ENCODE measurements around the gene PLPPR2. TPM values are rescaled to one million over a fixed set of nuclear protein-coding genes. Genes with fewer than 3 reads are reported as not detected.
"Not testable (repeated sequence)": the region's sequence is repeated elsewhere in the genome, so short reads cannot be mapped to it uniquely, and the experiment has no call there.

Gene PLPPR2
- total RNA-seq, 2 experiments from 2014 or later, result 2.1 to 2.2 TPM

DNA sequence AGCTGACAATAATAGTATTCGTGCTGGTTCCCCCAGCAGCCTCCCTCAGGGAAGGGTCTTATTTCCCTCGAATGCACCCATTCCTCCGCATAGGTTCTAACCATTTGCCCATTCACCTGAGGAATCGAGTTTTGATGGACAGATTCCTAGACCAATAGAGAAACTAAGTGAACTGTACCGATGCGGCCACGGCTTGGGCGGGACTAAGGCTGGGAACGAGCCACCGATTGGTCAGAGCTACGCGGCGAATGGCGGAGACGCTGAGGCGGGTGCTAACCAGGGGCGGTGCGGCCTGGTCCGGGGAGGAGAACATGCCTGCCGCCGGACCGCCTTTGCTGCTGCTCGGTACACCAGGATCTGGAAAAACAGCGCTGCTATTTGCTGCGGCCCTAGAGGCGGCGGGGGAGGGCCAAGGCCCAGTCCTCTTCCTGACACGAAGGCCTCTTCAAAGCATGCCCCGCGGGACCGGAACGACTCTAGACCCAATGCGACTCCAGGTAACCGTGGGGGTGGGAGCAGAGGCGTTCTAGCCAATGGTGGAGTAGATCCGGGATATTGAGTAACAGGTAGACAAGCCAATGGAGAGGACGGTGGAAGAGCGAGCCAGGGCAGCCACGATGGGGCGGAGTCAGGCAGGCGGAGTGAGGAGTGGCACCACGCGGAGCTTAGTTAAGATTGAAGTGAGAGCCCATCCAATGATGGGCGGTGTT is 19.4 kb downstream of the PLPPR2 start, which contains the start of gene SWSAP1:
TSS of gene SWSAP1 (plus strand) at position 234 of the 710 bp plus-strand sequence. CDS start at position 249, 15 bp downstream.
- Mint-ChIP-seq H3K4me3 (no peak within 1 kb of the TSS), H3K9me3 (ENCODE audit: low read depth) (no peaks in the 10 kb centered on the region), H3K4me1 (peaks cover 28% of the 10 kb centered on the region), H3K27ac (no peak within 1 kb of the TSS), H3K27me3 (no peaks in the 10 kb centered on the region), H3K36me3 (ENCODE audit: low read depth) (peaks cover 20% of the 10 kb centered on the region)
- intact Hi-C loops (cut with DNase I, micrococcal nuclease), result loop anchor here (1.0 to 10.0 kb wide), 15 partner anchors 19 to 1120 kb away; partner anchors contain the start of genes CCDC159 (in 2 of the 2), ODAD3 (in 2 of the 2), PRKCSH (in 2 of the 2) and TMEM205 (in 2 of the 2)
- ChIA-PET POLR2A (interaction anchor here (0.6 to 1.6 kb wide), 12 partner anchors 24 to 1441 kb away, joined by 3 to 7 read pairs (median 4); partner anchors contain the start of genes CCDC159, ECSIT, RAB3D and TMEM205), CTCF (interaction anchor here (0.7 to 2.4 kb wide), 10 partner anchors 9 to 286 kb away, joined by 3 to 16 read pairs (median 4); partner anchors contain the start of genes ODAD3 and PRKCSH)
- DNase-seq (peak; percentile 98), ATAC-seq (peak; percentile 92)

DNA sequence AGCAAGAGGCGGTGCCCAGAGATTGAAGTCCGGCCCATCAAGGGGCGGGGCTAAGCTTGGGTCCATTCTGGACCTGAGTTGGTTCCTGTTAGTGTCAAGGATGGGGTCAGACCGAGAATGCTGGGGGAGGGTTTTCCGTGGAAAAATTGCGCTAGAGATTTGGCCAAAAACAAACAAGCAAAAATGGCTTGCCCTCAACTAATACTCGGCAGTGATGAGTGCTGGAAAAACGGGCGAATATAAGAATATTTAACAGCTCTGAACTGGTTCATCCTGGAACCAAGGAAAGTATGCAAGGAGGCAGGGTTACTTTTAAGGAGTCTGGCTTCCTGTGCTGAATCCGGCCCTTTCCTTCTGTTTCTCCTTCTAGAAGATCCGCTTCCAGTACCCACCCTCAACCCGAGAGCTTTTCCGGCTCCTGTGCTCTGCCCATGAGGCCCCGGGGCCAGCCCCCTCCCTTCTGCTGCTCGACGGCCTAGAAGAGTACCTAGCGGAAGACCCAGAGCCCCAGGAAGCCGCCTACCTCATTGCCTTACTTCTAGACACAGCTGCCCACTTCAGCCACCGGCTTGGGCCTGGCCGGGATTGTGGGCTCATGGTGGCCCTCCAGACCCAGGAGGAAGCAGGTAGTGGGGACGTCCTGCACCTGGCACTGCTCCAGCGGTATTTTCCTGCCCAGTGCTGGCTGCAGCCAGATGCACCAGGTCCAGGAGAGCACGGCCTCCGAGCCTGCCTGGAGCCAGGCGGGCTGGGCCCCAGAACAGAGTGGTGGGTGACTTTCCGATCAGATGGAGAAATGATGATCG is 20.1 kb downstream of the PLPPR2 start:
- H3K4me3 Mint-ChIP-seq, result no peak overlapping the region
- ChIA-PET POLR2A (interaction anchor here (0.6 to 1.6 kb wide), 11 partner anchors 25 to 1442 kb away, joined by 3 to 6 read pairs (median 3); partner anchors contain the start of genes ECSIT and RAB3D), CTCF (interaction anchor here (0.6 to 2.5 kb wide), 11 partner anchors 8 to 521 kb away, joined by 3 to 16 read pairs (median 4); partner anchors contain the start of genes CCDC159, ODAD3, PRKCSH and TMEM205)
- no peaks in the 10 kb centered on the region for H3K27me3 Mint-ChIP-seq
- peak; percentile 47 for ATAC-seq
- H3K36me3 Mint-ChIP-seq (ENCODE audit: low read depth), result peaks cover 22% of the 10 kb centered on the region
- no peak overlapping the region for H3K27ac Mint-ChIP-seq
- intact Hi-C loops (cut with DNase I, micrococcal nuclease), result loop anchor here in 1 of 2 experiments (1.0 to 10.0 kb wide), 9 partner anchors 107 to 1121 kb away; partner anchors contain the start of genes CARM1, ELOF1, MRPL4 and SMARCA4
- DNase-seq, result peak; percentile 89
- H3K9me3 Mint-ChIP-seq (ENCODE audit: low read depth), result no peaks in the 10 kb centered on the region
- H3K4me1 Mint-ChIP-seq, result peaks cover 34% of the 10 kb centered on the region

DNA sequence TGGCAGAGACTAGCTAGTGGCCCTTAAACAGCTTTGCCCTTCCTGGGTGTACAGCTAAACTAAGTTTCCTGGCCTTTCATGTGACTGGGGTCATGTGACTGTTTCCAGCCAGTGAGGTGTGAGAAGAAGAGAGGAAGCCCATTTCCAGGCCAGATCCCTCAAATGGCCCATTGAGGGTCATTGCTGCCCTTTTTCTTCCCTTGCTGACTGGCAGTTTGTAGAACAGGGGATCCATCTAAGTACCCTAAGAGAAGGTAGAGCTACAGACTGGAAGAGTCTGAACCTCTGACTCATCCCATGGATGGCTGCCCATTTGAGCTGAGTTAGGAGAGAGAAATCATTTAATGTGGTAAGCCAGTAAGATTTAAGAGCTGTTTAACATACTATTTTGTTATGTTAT is 22.0 kb downstream of the PLPPR2 start:
- H3K27ac Mint-ChIP-seq, result peak overlapping the region; percentile 89
- peaks cover 42% of the 10 kb centered on the region for H3K4me1 Mint-ChIP-seq
- ATAC-seq (no peak), DNase-seq (peak; percentile 56)
- peak overlapping the region; percentile 15 for H3K4me3 Mint-ChIP-seq
- H3K27me3 Mint-ChIP-seq, result peaks cover 3% of the 10 kb centered on the region
- ChIA-PET CTCF (interaction anchor here (0.5 to 2.5 kb wide), 10 partner anchors 9 to 1104 kb away, joined by 3 to 13 read pairs (median 4); partner anchors contain the start of genes CCDC159, ODAD3, PRKCSH and TMEM205), POLR2A (interaction anchor here (1.2 kb wide), 1 partner anchor 58 kb away, joined by 4 read pairs; the partner anchor contains the start of genes ODAD3 and PRKCSH)
- intact Hi-C loops (cut with DNase I, micrococcal nuclease), result loop anchor here in 1 of 2 experiments (10.0 kb wide), 1 partner anchor 1122 kb away; the partner anchor contains the start of gene MRPL4
- H3K36me3 Mint-ChIP-seq (ENCODE audit: low read depth), result peaks cover 13% of the 10 kb centered on the region
- H3K9me3 Mint-ChIP-seq (ENCODE audit: low read depth), result no peaks in the 10 kb centered on the region

GRCh38 chr19:11377756-11378155 is 22.5 kb downstream of the PLPPR2 start:
- H3K36me3 Mint-ChIP-seq (ENCODE audit: low read depth), result peaks cover 13% of the 10 kb centered on the region
- intact Hi-C loops (cut with DNase I, micrococcal nuclease), result loop anchor here in 1 of 2 experiments (10.0 kb wide), 1 partner anchor 1123 kb away; the partner anchor contains the start of gene MRPL4
- ATAC-seq (no peak), DNase-seq (no peak)
- POLR2A ChIA-PET, result interaction anchor here (1.2 kb wide), 1 partner anchor 57 kb away, joined by 4 read pairs; the partner anchor contains the start of genes ODAD3 and PRKCSH
- peaks cover 47% of the 10 kb centered on the region for H3K4me1 Mint-ChIP-seq
- CTCF ChIA-PET, result interaction anchor here (0.5 to 2.5 kb wide), 10 partner anchors 8 to 1103 kb away, joined by 3 to 13 read pairs (median 3); partner anchors contain the start of genes CCDC159, ODAD3, PRKCSH and TMEM205
- peaks cover 5% of the 10 kb centered on the region for H3K27me3 Mint-ChIP-seq
- H3K27ac Mint-ChIP-seq, result no peak overlapping the region
- H3K4me3 Mint-ChIP-seq, result no peak overlapping the region
- H3K9me3 Mint-ChIP-seq (ENCODE audit: low read depth), result no peaks in the 10 kb centered on the region

DNA sequence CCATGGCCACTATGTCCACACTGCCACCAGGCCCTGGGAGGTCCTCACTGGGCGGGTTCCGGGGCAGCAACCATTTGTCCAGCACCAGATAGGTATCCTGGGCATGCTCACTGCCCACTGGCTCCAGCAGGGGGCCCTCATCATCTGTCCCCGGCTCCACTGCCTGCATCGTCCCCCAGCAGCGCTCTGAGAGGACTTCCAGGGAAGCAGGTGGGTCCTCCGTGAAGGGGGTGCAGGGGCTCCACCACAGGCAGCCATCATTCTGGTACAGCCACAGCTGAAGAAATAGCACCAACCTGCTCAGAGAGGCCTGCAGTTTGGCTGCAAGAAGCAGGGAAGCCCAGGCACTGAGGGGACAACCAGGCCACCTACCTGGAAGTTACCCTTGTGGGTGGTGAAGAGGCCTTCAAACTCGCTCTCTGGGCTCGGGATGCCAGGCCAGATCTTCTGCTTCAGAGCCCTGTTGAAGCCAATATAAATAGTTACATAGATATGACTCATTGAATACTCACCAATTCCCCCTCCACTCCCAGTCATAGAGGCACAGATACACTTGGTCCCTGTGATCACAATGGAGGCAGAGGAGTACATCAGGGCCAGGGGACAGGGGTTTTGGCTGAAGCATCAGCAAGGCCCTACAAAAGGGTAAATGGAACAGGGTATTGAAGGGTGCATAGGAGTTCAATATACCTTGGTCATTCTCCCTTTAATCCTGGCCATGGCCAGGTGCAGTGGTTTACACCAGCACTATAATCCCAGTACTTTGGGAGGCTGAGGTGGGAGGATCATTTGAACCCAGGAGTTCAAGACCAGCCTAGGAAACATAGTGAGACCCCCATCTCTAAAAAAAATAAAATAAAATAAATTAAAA is 23.3 kb downstream of the PLPPR2 start:
- ATAC-seq (no peak), DNase-seq (peak; percentile 48)
- POLR2A ChIA-PET, result no interaction called here
- Mint-ChIP-seq H3K9me3 (ENCODE audit: low read depth) (no peaks in the 10 kb centered on the region), H3K36me3 (ENCODE audit: low read depth) (peaks cover 13% of the 10 kb centered on the region), H3K4me3 (no peak overlapping the region), H3K4me1 (peaks cover 50% of the 10 kb centered on the region), H3K27me3 (peaks cover 8% of the 10 kb centered on the region), H3K27ac (peak overlapping the region; percentile 44)
- intact Hi-C loops (cut with DNase I, micrococcal nuclease), result loop anchor here in 1 of 2 experiments (10.0 kb wide), 1 partner anchor 1124 kb away; the partner anchor contains the start of gene MRPL4
- CTCF ChIA-PET, result interaction anchor here (0.8 to 2.1 kb wide), 4 partner anchors 9 to 107 kb away, joined by 3 to 13 read pairs (median 3); no protein-coding TSS in a partner anchor

DNA sequence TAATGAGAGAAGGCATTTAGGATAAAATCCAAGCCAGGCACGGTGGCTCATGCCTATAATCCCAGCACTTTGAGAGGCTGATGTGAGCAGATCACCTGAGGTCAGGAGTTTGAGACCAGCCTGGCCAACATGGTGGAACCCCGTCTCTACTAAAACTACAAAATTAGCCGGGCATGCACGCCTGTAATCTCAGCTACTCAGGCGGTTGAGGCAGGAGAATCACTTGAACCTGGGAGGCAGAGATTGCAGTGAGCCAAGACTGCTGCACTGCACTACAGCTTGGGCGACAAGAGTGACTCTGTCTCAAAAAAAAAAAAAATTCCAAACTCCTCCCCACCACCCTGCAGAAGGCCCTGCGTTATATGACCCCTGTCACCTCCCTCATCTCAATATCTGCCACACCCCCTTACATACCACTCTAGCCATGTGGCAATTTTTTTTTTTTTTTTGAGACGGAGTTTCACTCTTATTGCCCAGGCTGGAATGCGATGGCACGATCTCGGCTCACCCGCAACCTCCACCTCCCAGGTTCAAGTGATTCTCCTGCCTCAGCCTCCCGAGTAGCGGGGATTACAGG is 24.1 kb downstream of the PLPPR2 start:
- H3K27me3 Mint-ChIP-seq; ATAC-seq; POLR2A ChIA-PET; DNase-seq; H3K27ac Mint-ChIP-seq; H3K9me3 Mint-ChIP-seq (ENCODE audit: low read depth): not testable (repeated sequence)
- peak overlapping the region; percentile 75 for H3K4me3 Mint-ChIP-seq
- intact Hi-C loops (cut with DNase I, micrococcal nuclease), result loop anchor here in 1 of 2 experiments (10.0 kb wide), 1 partner anchor 1125 kb away; the partner anchor contains the start of gene MRPL4
- peaks cover 13% of the 10 kb centered on the region for H3K36me3 Mint-ChIP-seq (ENCODE audit: low read depth)
- CTCF ChIA-PET, result interaction anchor here (0.6 to 4.5 kb wide), 5 partner anchors 41 to 106 kb away, joined by 3 to 24 read pairs (median 3); no protein-coding TSS in a partner anchor
- peaks cover 50% of the 10 kb centered on the region for H3K4me1 Mint-ChIP-seq

DNA sequence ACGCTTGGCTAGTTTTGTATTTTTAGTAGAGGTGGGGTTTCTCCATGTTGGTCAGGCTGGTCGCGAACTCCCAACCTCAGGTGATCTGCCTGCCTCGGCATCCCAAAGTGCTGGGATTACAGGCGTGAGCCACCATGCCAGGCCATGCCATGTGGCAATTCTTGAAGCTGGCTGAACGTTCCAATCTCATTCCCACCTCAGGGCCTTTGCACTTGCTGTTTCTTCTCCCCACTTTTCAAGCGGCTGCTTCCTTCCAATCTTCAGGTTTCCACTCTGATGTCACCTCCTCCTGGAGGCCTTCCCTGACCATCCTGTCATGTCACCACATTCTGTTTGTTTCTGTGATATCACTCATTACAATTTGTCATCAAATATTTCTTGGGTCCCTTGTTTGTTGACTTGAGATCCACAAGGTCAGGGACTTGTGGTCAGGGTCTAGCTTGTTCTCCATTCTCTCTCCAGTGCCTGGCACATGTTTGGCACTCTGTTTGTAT is 24.7 kb downstream of the PLPPR2 start:
- Mint-ChIP-seq H3K9me3 (ENCODE audit: low read depth) (no peaks in the 10 kb centered on the region), H3K36me3 (ENCODE audit: low read depth) (peaks cover 13% of the 10 kb centered on the region), H3K27me3 (peaks cover 14% of the 10 kb centered on the region), H3K4me1 (peaks cover 50% of the 10 kb centered on the region), H3K27ac (peak overlapping the region; percentile 93), H3K4me3 (peak overlapping the region; percentile 75)
- no peak for DNase-seq
- POLR2A ChIA-PET, result no interaction called here
- ATAC-seq, result no peak
- intact Hi-C loops (cut with DNase I, micrococcal nuclease), result loop anchor here (2.0 to 10.0 kb wide), 5 partner anchors 42 to 1125 kb away; partner anchors contain the start of genes MRPL4 (in 1 of the 2) and SPC24 (in 1 of the 2)
- CTCF ChIA-PET, result interaction anchor here (0.6 to 4.5 kb wide), 5 partner anchors 39 to 79 kb away, joined by 3 to 24 read pairs (median 4); partner anchors contain the start of gene RGL3

DNA sequence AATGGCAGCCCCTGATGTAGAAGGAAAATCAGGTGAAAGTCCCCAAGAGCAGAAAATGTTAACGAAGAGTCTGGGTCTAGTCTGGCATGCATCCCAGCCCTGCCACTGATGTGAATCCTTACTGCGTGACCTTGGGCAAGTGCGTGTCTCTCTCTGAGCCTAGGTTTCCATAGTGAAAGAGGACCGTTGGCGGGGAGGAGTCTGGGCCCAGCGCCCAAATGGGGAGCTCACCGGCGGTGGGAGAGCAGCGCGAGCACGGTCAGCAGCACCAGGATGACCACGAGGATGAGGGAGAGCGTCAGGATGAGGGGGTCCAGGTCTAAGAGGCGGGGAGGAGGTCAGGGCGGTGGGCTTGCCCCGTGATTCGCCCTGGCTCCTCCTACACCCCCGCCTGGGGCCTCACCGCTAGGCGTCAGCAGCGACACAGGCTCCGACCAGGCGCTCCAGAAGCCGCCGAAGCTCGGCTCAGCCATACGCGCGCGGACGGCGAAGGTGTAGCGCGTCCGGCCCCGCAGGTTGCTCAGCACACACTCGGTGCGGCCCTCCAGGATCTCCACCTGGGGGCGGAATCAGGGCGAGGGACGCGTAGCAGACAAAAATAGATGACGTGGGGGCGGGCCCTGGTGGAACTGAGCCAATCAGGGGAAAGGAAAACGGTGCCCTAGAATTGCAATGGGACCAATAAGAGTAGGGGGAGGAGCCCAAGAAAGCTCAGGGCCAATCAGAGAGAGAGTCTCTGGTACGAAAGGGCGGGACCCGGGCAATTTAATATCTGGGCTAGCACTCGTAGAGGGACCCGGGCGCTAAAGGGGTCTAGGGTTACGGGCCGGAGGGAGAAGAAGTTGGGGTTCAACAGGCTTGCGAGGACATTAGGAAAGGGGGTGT is 25.7 kb downstream of the PLPPR2 start:
- Mint-ChIP-seq H3K4me3 (peak overlapping the region; percentile 75), H3K9me3 (ENCODE audit: low read depth) (no peaks in the 10 kb centered on the region), H3K4me1 (peaks cover 46% of the 10 kb centered on the region), H3K36me3 (ENCODE audit: low read depth) (peaks cover 9% of the 10 kb centered on the region), H3K27me3 (peaks cover 14% of the 10 kb centered on the region), H3K27ac (peak overlapping the region; percentile 93)
- intact Hi-C loops (cut with DNase I, micrococcal nuclease), result loop anchor here (1.0 to 5.0 kb wide), 13 partner anchors 25 to 510 kb away; partner anchors contain the start of genes ODAD3 (in 2 of the 2), PRKCSH (in 2 of the 2), CARM1 (in 1 of the 2) and CCDC159 (in 1 of the 2)
- ATAC-seq, result peak; percentile 86
- DNase-seq, result peak; percentile 97
- ChIA-PET CTCF (interaction anchor here (0.5 to 4.5 kb wide), 29 partner anchors 10 to 1291 kb away, joined by 3 to 24 read pairs (median 3); partner anchors contain the start of genes CCDC159, ODAD3, PRKCSH and RAB3D), POLR2A (interaction anchor here (0.6 to 1.3 kb wide), 7 partner anchors 25 to 776 kb away, joined by 3 to 6 read pairs (median 4); partner anchors contain the start of genes CCDC159, ODAD3, PRKCSH and TMED1)

Data from activated CD4-positive, alpha-beta T cell treated with anti-CD3 and anti-CD28 coated beads for 36 hours (primary cell).